Measurements from ENCODE around the gene UBE2I.

UBE2I gene

GRCh38 chr16:1311738-1312466, 2.5 kb downstream of the UBE2I start:
- Histone ChIP-seq H3K9ac (ENCODE audit: insufficient read length) (peak overlapping the region; percentile 99), H3K9me3 (ENCODE audit: low read depth, low read length) (no peaks in the 10 kb centered on the region), H3K27ac (no peak overlapping the region), H3K36me3 (ENCODE audit: insufficient read depth, low read length) (peaks cover 53% of the 10 kb centered on the region), H3K4me3 (peak overlapping the region; percentile 100)
- TF ChIP-seq POLR2AphosphoS5 (IDR thresholded peaks at IDR 0.05; ENCODE audit: borderline replicate concordance, low read depth, low read length) (no peak), FOXP2 (optimal IDR thresholded peaks at IDR 0.05; ENCODE audit: control extremely low read depth, extremely low read length, insufficient read depth) (no peak), EZH2 (IDR thresholded peaks at IDR 0.05) (no peak)
- no peak for DNase-seq (ENCODE audit: low read depth, low spot score)

GRCh38 chr16:1312467-1312816, 3.0 kb downstream of the UBE2I start:
- Histone ChIP-seq H3K9me3 (ENCODE audit: low read depth, low read length) (no peaks in the 10 kb centered on the region), H3K4me3 (no peak overlapping the region), H3K9ac (ENCODE audit: insufficient read length) (no peak overlapping the region), H3K36me3 (ENCODE audit: insufficient read depth, low read length) (peaks cover 58% of the 10 kb centered on the region), H3K27ac (no peak overlapping the region)
- no peak for TF ChIP-seq EZH2 (IDR thresholded peaks at IDR 0.05)
- no peak for TF ChIP-seq FOXP2 (optimal IDR thresholded peaks at IDR 0.05; ENCODE audit: control extremely low read depth, extremely low read length, insufficient read depth)
- TF ChIP-seq POLR2AphosphoS5 (IDR thresholded peaks at IDR 0.05; ENCODE audit: borderline replicate concordance, low read depth, low read length): no peak
- no peak for DNase-seq (ENCODE audit: low read depth, low spot score)

GRCh38 chr16:1312903-1313302, 3.5 kb downstream of the UBE2I start:
- H3K36me3 ChIP-seq (ENCODE audit: insufficient read depth, low read length): peaks cover 63% of the 10 kb centered on the region

GRCh38 chr16:1313721-1314369, 4.4 kb downstream of the UBE2I start:
- no peak overlapping the region for H3K4me3 ChIP-seq
- no peak for TF ChIP-seq POLR2AphosphoS5 (IDR thresholded peaks at IDR 0.05; ENCODE audit: borderline replicate concordance, low read depth, low read length)
- no peak overlapping the region for H3K27ac ChIP-seq
- no peak overlapping the region for H3K9ac ChIP-seq (ENCODE audit: insufficient read length)
- no peak for DNase-seq (ENCODE audit: low read depth, low spot score)
- H3K9me3 ChIP-seq (ENCODE audit: low read depth, low read length): no peaks in the 10 kb centered on the region
- peaks cover 72% of the 10 kb centered on the region for H3K36me3 ChIP-seq (ENCODE audit: insufficient read depth, low read length)

More at GRCh38 chr16:1312903-1313302, 3.5 kb downstream of the UBE2I start:
- DNase-seq (ENCODE audit: low read depth, low spot score): no peak
- Histone ChIP-seq H3K27ac (no peak overlapping the region), H3K9me3 (ENCODE audit: low read depth, low read length) (no peaks in the 10 kb centered on the region), H3K9ac (ENCODE audit: insufficient read length) (no peak overlapping the region), H3K4me3 (no peak overlapping the region)
- TF ChIP-seq POLR2AphosphoS5 (IDR thresholded peaks at IDR 0.05; ENCODE audit: borderline replicate concordance, low read depth, low read length) (no peak), FOXP2 (optimal IDR thresholded peaks at IDR 0.05; ENCODE audit: control extremely low read depth, extremely low read length, insufficient read depth) (no peak), EZH2 (IDR thresholded peaks at IDR 0.05) (no peak)

- DNase-seq (ENCODE audit: low read depth, low spot score): no peak
- H3K9ac ChIP-seq (ENCODE audit: insufficient read length): no peak overlapping the region
- no peak overlapping the region for H3K27ac ChIP-seq
- H3K36me3 ChIP-seq (ENCODE audit: insufficient read depth, low read length): peaks cover 79% of the 10 kb centered on the region
- no peak for TF ChIP-seq EZH2 (IDR thresholded peaks at IDR 0.05)
- no peak for TF ChIP-seq POLR2AphosphoS5 (IDR thresholded peaks at IDR 0.05; ENCODE audit: borderline replicate concordance, low read depth, low read length)
- TF ChIP-seq FOXP2 (optimal IDR thresholded peaks at IDR 0.05; ENCODE audit: control extremely low read depth, extremely low read length, insufficient read depth): no peak
- no peak overlapping the region for H3K4me3 ChIP-seq
- H3K9me3 ChIP-seq (ENCODE audit: low read depth, low read length): no peaks in the 10 kb centered on the region
These were observed 5.1 kb downstream of the UBE2I start for GRCh38 chr16:1314399-1315068.

GRCh38 chr16:1315081-1316032, 5.9 kb downstream of the UBE2I start:
- TF ChIP-seq FOXP2 (optimal IDR thresholded peaks at IDR 0.05; ENCODE audit: control extremely low read depth, extremely low read length, insufficient read depth) (no peak), EZH2 (IDR thresholded peaks at IDR 0.05) (no peak), POLR2AphosphoS5 (IDR thresholded peaks at IDR 0.05; ENCODE audit: borderline replicate concordance, low read depth, low read length) (no peak)
- Histone ChIP-seq H3K9ac (ENCODE audit: insufficient read length) (no peak overlapping the region), H3K27ac (no peak overlapping the region), H3K9me3 (ENCODE audit: low read depth, low read length) (no peaks in the 10 kb centered on the region), H3K36me3 (ENCODE audit: insufficient read depth, low read length) (peaks cover 87% of the 10 kb centered on the region), H3K4me3 (no peak overlapping the region)
- DNase-seq (ENCODE audit: low read depth, low spot score): no peak

- Histone ChIP-seq H3K9me3 (ENCODE audit: low read depth, low read length) (no peaks in the 10 kb centered on the region), H3K36me3 (ENCODE audit: insufficient read depth, low read length) (peaks cover 90% of the 10 kb centered on the region), H3K4me3 (no peak overlapping the region), H3K9ac (ENCODE audit: insufficient read length) (no peak overlapping the region), H3K27ac (no peak overlapping the region)
- TF ChIP-seq FOXP2 (optimal IDR thresholded peaks at IDR 0.05; ENCODE audit: control extremely low read depth, extremely low read length, insufficient read depth): no peak
- TF ChIP-seq EZH2 (IDR thresholded peaks at IDR 0.05): no peak
- TF ChIP-seq POLR2AphosphoS5 (IDR thresholded peaks at IDR 0.05; ENCODE audit: borderline replicate concordance, low read depth, low read length): no peak
- no peak for DNase-seq (ENCODE audit: low read depth, low spot score)
These were observed 6.6 kb downstream of the UBE2I start for GRCh38 chr16:1316033-1316405.

All from SK-N-MC (cell line).